CD14-positive monocyte (primary cell): ENCODE data around the gene SLC35F3. TPM values are rescaled to one million over a fixed set of nuclear protein-coding genes. Genes with fewer than 3 reads are reported as not detected.

Experiments used
- DNase-seq, 3 donors: peaks; one replicate each; pipeline ENCODE4 v3.0.0-alpha.2; 2011 to 2022
- H2AFZ ChIP-seq: 2 replicates; pipeline ENCODE4 v1.6.0; 2012; ENCODE audit warnings: mild to moderate bottlenecking, low read depth, low read length, inconsistent platforms; ENCODE audit not compliant: insufficient read depth, poor library complexity, severe bottlenecking
- H3K27ac ChIP-seq, 2 donors: 1 replicate in 1 of 2; 2 replicates in 1 of 2; pipeline ENCODE4 v1.5.1; 2012 to 2013; ENCODE audit warnings: low read length in 2 of 2, control low read depth in 1 of 2, inconsistent platforms in 1 of 2, low read depth in 1 of 2, mild to moderate bottlenecking in 1 of 2
- H3K27me3 ChIP-seq, 2 donors: one replicate each; pipeline versions ENCODE4 v1.6.0 to v1.6.1; 2011 to 2013; ENCODE audit warnings: low read length in 2 of 2; ENCODE audit not compliant: control insufficient read depth in 2 of 2, insufficient read depth in 2 of 2
- H3K36me3 ChIP-seq, 2 donors: replicated peaks in 1 of 2; 1 replicate in 1 of 2; 2 replicates in 1 of 2; pipeline versions ENCODE4 v1.5.1 to v1.6.1; 2012 to 2013; ENCODE audit warnings: low read length in 2 of 2, control low read depth in 1 of 2, inconsistent platforms in 1 of 2, mild to moderate bottlenecking in 1 of 2; ENCODE audit not compliant: insufficient read depth in 2 of 2, control insufficient read depth in 1 of 2
- H3K4me1 ChIP-seq, 2 donors: 1 replicate in 1 of 2; 2 replicates in 1 of 2; pipeline versions ENCODE4 v1.5.1 to v1.6.1; 2012 to 2013; ENCODE audit warnings: low read length in 2 of 2, control low read depth in 1 of 2, inconsistent platforms in 1 of 2, mild to moderate bottlenecking in 1 of 2, moderate library complexity in 1 of 2; ENCODE audit not compliant: insufficient read depth in 2 of 2, control insufficient read depth in 1 of 2
- H3K4me2 ChIP-seq: replicated peaks from 2 replicates; pipeline ENCODE3; 2012; ENCODE audit warnings: low read length, moderate library complexity, mild to moderate bottlenecking; ENCODE audit not compliant: poor library complexity, severe bottlenecking; ENCODE audit errors: extremely low read depth
- H3K4me3 ChIP-seq, 3 experiments: fragments of 200-600 bp in 1 of 3; sonication (generic) in 1 of 3; replicated peaks in 1 of 3; 1 replicate in 2 of 3; 2 replicates in 1 of 3; pipeline ENCODE4 v1.5.1; 2011 to 2013; ENCODE audit warnings: low read length in 3 of 3, mild to moderate bottlenecking in 3 of 3, control low read depth in 2 of 3, low read depth in 2 of 3, inconsistent platforms in 1 of 3, moderate library complexity in 1 of 3
- H3K79me2 ChIP-seq: 2 replicates; pipeline ENCODE4 v1.6.0; 2012; ENCODE audit warnings: mild to moderate bottlenecking, control low read depth, inconsistent platforms, low read length, moderate library complexity; ENCODE audit not compliant: insufficient read depth
- H3K9ac ChIP-seq: 2 replicates; pipeline ENCODE4 v1.6.0; 2017; ENCODE audit warnings: low read length, mild to moderate bottlenecking; ENCODE audit not compliant: insufficient read depth, poor library complexity, severe bottlenecking
- H3K9me3 ChIP-seq, 2 donors: replicated peaks in 1 of 2; 1 replicate in 1 of 2; 2 replicates in 1 of 2; pipeline versions ENCODE4 v1.5.1 to v1.6.1; 2012 to 2013; ENCODE audit warnings: low read length in 2 of 2, control low read depth in 1 of 2; ENCODE audit not compliant: control insufficient read depth in 1 of 2, insufficient read depth in 1 of 2
- H4K20me1 ChIP-seq: 2 replicates; pipeline ENCODE4 v1.6.0; 2012; ENCODE audit warnings: mild to moderate bottlenecking, low read length, control low read depth, moderate library complexity; ENCODE audit not compliant: insufficient read depth
- H3K27ac Mint-ChIP-seq, 7 donors: one replicate each; pipeline ENCODE4 v1.8.0; 2020; ENCODE audit warnings: mild to moderate bottlenecking in 7 of 7, mixed read lengths in 7 of 7, moderate library complexity in 6 of 7, inconsistent platforms in 2 of 7
- H3K27me3 Mint-ChIP-seq, 3 donors: one replicate each; pipeline ENCODE4 v1.8.0; 2021 to 2022; ENCODE audit warnings: low read depth in 3 of 3, mild to moderate bottlenecking in 3 of 3, mixed read lengths in 3 of 3, moderate library complexity in 3 of 3, inconsistent platforms in 1 of 3
- H3K36me3 Mint-ChIP-seq, 2 donors: one replicate each; pipeline ENCODE4 v1.8.0; 2020; ENCODE audit warnings: mixed read lengths in 2 of 2, inconsistent platforms in 1 of 2, mild to moderate bottlenecking in 1 of 2
- H3K4me1 Mint-ChIP-seq: one replicate; pipeline ENCODE4 v1.8.0; 2020; ENCODE audit warnings: mild to moderate bottlenecking, mixed read lengths
- H3K4me3 Mint-ChIP-seq, 2 donors: one replicate each; pipeline ENCODE4 v1.8.0; 2020; ENCODE audit warnings: mild to moderate bottlenecking in 2 of 2, mixed read lengths in 2 of 2, moderate library complexity in 1 of 2
- H3K9me3 Mint-ChIP-seq, 7 donors: one replicate each; pipeline ENCODE4 v1.8.0; 2020 to 2022; ENCODE audit warnings: mixed read lengths in 7 of 7, mild to moderate bottlenecking in 6 of 7, moderate library complexity in 6 of 7, inconsistent platforms in 2 of 7
- WGBS: methylation state at CpG from one replicate; pipeline ENCODE4 v1.1.5; 2013; ENCODE audit warnings: missing lambda C conversion rate; ENCODE audit not compliant: insufficient coverage; 5-methylcytosine and 5-hydroxymethylcytosine counted together
- intact Hi-C, 2 donors: fragments of 100-400 bp; cut with micrococcal nuclease; formaldehyde crosslinking; loops; one replicate each; pipeline versions ENCODE4 v1.15.0 to v1.15.1; 2023
- polyA plus RNA-seq, 3 donors: library from polyadenylated mRNA; depleted of rRNA in 1 of 3; unstranded in 2 of 3; stranded (reverse) in 1 of 3; fragments of 300-500 nt in 2 of 3; fragments of >200 nt in 1 of 3; fragmentation: Illumina TruSeq in 2 of 3; gene quantifications; 1 replicate in 2 of 3; 2 replicates in 1 of 3; pipeline ENCODE4 v1.2.3, GENCODE V29; 2012 to 2021
- TF ChIP-seq, protein P1 (sequence below): fragments of 200-600 bp; IDR thresholded peaks from one replicate; pipeline ENCODE4 v1.8.0; 2022; ENCODE audit warnings: antibody characterized with exemption, mild to moderate bottlenecking

The SLC35F3 gene
- polyA plus RNA-seq, 3 donors: 0.17 to 0.78 TPM; not detected in 1

DNA sequence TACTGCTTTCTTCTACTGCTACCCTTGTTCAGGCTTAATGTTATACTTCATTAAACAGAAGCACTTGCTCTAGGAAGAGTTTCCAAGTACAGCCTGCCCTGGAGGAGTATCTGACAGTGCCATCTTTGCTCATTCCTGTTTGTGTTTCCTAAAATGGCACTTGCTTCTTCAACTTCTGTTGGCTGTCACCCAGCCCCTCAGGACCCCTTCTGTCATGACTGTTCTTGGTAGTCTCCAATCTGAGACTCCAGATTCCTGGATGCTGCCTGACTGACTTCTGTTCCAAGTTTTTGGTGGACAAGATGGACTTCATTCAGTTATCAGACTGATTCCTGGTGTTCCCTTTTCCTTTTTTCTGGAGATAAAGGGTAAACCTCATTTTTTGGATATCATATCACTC is 104.1 kb downstream of the SLC35F3 start:
- Mint-ChIP-seq H3K27me3 (peaks cover 0 to 7% (median 3%) of the 10 kb centered on the region in 3 donors), H3K36me3 (no peaks in the 10 kb centered on the region), H3K4me1 (no peaks in the 10 kb centered on the region), H3K4me3 (no peak overlapping the region), H3K27ac (no peak overlapping the region), H3K9me3 (peaks cover 0 to 6% (median 0%) of the 10 kb centered on the region in 7 donors)
- no peaks in the 10 kb centered on the region for H3K9me3 ChIP-seq
- no peak overlapping the region for H3K9ac ChIP-seq
- intact Hi-C loops: no loop called here
- no peak overlapping the region for H3K4me3 ChIP-seq
- H2AFZ ChIP-seq: no peak overlapping the region
- H4K20me1 ChIP-seq: no peaks in the 10 kb centered on the region
- TF ChIP-seq, protein P1, sequence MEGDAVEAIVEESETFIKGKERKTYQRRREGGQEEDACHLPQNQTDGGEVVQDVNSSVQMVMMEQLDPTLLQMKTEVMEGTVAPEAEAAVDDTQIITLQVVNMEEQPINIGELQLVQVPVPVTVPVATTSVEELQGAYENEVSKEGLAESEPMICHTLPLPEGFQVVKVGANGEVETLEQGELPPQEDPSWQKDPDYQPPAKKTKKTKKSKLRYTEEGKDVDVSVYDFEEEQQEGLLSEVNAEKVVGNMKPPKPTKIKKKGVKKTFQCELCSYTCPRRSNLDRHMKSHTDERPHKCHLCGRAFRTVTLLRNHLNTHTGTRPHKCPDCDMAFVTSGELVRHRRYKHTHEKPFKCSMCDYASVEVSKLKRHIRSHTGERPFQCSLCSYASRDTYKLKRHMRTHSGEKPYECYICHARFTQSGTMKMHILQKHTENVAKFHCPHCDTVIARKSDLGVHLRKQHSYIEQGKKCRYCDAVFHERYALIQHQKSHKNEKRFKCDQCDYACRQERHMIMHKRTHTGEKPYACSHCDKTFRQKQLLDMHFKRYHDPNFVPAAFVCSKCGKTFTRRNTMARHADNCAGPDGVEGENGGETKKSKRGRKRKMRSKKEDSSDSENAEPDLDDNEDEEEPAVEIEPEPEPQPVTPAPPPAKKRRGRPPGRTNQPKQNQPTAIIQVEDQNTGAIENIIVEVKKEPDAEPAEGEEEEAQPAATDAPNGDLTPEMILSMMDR: no peak
- no peaks in the 10 kb centered on the region for H3K36me3 ChIP-seq
- DNase-seq: no peak
- peaks cover 0 to 2% of the 10 kb centered on the region in 2 donors for H3K27me3 ChIP-seq
- H3K27ac ChIP-seq: no peak overlapping the region
- no peaks in the 10 kb centered on the region for H3K79me2 ChIP-seq
- H3K4me1 ChIP-seq: no peaks in the 10 kb centered on the region
- H3K4me2 ChIP-seq: no peak overlapping the region

DNA sequence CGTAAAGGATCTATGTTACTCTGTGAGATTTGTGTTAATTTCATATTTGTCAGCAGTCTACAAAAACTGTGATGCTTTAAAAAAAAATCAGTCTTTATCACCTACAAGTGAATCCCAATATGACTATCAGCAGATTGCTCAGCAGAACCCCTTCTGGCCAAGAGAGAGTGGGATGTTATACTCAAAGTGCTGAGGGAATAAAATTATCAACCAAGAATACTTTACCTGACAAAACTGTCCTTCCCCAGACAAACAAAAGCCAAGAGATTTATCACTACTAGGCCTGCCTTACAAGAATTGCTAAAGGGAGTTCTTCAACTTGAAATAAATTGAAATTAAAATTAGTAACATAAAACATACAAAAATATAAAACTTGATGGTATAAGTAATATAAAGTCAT is 105.2 kb downstream of the SLC35F3 start:
- Mint-ChIP-seq H3K9me3 (peaks cover 0 to 6% (median 0%) of the 10 kb centered on the region in 7 donors), H3K27me3 (peaks cover 0 to 8% (median 3%) of the 10 kb centered on the region in 3 donors), H3K4me3 (no peak overlapping the region), H3K4me1 (no peaks in the 10 kb centered on the region), H3K36me3 (no peaks in the 10 kb centered on the region), H3K27ac (no peak overlapping the region)
- TF ChIP-seq, protein P1: no peak
- Histone ChIP-seq H2AFZ (no peak overlapping the region), H3K27ac (no peak overlapping the region), H3K9ac (no peak overlapping the region), H3K27me3 (peaks cover 0 to 2% of the 10 kb centered on the region in 2 donors), H3K4me1 (no peaks in the 10 kb centered on the region), H3K36me3 (no peaks in the 10 kb centered on the region), H3K79me2 (no peaks in the 10 kb centered on the region), H3K4me3 (no peak overlapping the region), H3K4me2 (no peak overlapping the region), H3K9me3 (no peaks in the 10 kb centered on the region), H4K20me1 (no peaks in the 10 kb centered on the region)
- WGBS: no CpG with 5 or more reads among the region's 1 CpG
- DNase-seq: no peak
- intact Hi-C loops: no loop called here
